K562 (cell line): ENCODE data around the gene ZNF622.

Experiments
- CTCF ChIP-seq, 3 experiments: IDR thresholded peaks in 2 of 3; conservative IDR thresholded peaks in 1 of 3; 2 replicates each; pipeline ENCODE4 v1.5.1; 2011 to 2012; ENCODE audit warnings: low read length in 3 of 3, mild to moderate bottlenecking in 3 of 3, control low read depth in 2 of 3, improper control_type of control experiment in 1 of 3, inconsistent platforms in 1 of 3, low read depth in 1 of 3, mixed read lengths in 1 of 3, moderate library complexity in 1 of 3; ENCODE audit not compliant: insufficient read depth in 2 of 3
- KLF1 ChIP-seq: fragments of 450-650 bp; IDR thresholded peaks from 2 replicates; pipeline ENCODE4 v1.6.1; 2016; ENCODE audit warnings: missing genetic modification characterization, missing compliant biosample characterization
- TF ChIP-seq, protein P1 (sequence below): fragments of 250-450 bp; sonication (Bioruptor Pico); IDR thresholded peaks from 2 replicates; pipeline ENCODE4 v1.4.0; 2020; ENCODE audit warnings: mild to moderate bottlenecking

- TF ChIP-seq KLF1 (tag) (no peak), CTCF (IDR thresholded peaks at IDR 0.05 in 2 of 3, conservative IDR thresholded peaks at IDR 0.05 in 1 of 3; ENCODE audit: insufficient read depth in 2 of 3, low read depth in 1 of 3, low read length in 3 of 3) (no peak)
- TF ChIP-seq, protein P1, sequence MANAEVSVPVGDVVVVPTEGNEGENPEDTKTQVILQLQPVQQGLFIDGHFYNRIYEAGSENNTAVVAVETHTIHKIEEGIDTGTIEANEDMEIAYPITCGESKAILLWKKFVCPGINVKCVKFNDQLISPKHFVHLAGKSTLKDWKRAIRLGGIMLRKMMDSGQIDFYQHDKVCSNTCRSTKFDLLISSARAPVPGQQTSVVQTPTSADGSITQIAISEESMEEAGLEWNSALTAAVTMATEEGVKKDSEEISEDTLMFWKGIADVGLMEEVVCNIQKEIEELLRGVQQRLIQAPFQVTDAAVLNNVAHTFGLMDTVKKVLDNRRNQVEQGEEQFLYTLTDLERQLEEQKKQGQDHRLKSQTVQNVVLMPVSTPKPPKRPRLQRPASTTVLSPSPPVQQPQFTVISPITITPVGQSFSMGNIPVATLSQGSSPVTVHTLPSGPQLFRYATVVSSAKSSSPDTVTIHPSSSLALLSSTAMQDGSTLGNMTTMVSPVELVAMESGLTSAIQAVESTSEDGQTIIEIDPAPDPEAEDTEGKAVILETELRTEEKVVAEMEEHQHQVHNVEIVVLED (CRISPR knock-in tag), result no peak
Observed at GRCh38 chr5:16457853-16458252, 7.7 kb downstream of the ZNF622 start.
